PC-3 (cell line): ENCODE data around the gene ATXN1L. TPM values are rescaled to one million over a fixed set of nuclear protein-coding genes. Genes with fewer than 3 reads are reported as not detected.

ENCODE experiments used
- ATAC-seq: fragments of 200-7000 bp; cut with Tn5 transposase; 2 replicates; pipeline ENCODE4 v1.9.1; 2020; ENCODE audit warnings: mild to moderate bottlenecking, moderate library complexity
- BruUV-seq: library from RNA; stranded (reverse); fragments of 400-500 nt; replicated peaks from 2 replicates; lab custom pipeline; 2021; lab: Mats Ljungman, UMichigan
- CTCF ChIA-PET: fragments of 300-600 bp; sonication (Branson Sonifier 250); formaldehyde crosslinking; loops from one replicate; lab custom pipeline; 2022; ENCODE audit warnings: antibody characterized with exemption; lab: Charles Lee
- POLR2A ChIA-PET: fragments of 300-600 bp; sonication (Branson Sonifier 250); formaldehyde crosslinking; loops from one replicate; lab custom pipeline; 2022; ENCODE audit warnings: antibody characterized with exemption; ENCODE audit not compliant: unreplicated experiment; lab: Charles Lee
- DNase-seq: peaks from one replicate; pipeline ENCODE4 v3.0.0-alpha.2; 2015
- H2AFZ ChIP-seq: fragments of 300-600 bp; sonication (generic); 2 replicates; pipeline ENCODE4 v1.6.0; 2016; ENCODE audit warnings: antibody characterized with exemption, low read length
- H3F3A ChIP-seq: fragments of 300-600 bp; sonication (generic); one replicate; pipeline ENCODE4 v1.6.0; 2017; ENCODE audit warnings: antibody characterized with exemption, low read length, control low read depth, mild to moderate bottlenecking; ENCODE audit not compliant: unreplicated experiment
- H3K27ac ChIP-seq: fragments of 300-600 bp; sonication (generic); 2 replicates; pipeline ENCODE4 v1.5.1; 2016; ENCODE audit warnings: mild to moderate bottlenecking, low read length
- H3K27me3 ChIP-seq: fragments of 300-600 bp; sonication (generic); 2 replicates; pipeline ENCODE4 v1.6.1; 2016; ENCODE audit warnings: low read length, mixed read lengths
- H3K36me3 ChIP-seq: fragments of 300-600 bp; sonication (generic); 2 replicates; pipeline ENCODE4 v1.6.1; 2016; ENCODE audit warnings: low read depth, mixed run types, low read length, mixed read lengths
- H3K4me1 ChIP-seq: fragments of 300-600 bp; sonication (generic); 2 replicates; pipeline ENCODE4 v1.5.1; 2016; ENCODE audit warnings: low read length; ENCODE audit not compliant: insufficient read depth
- H3K4me2 ChIP-seq: fragments of 300-600 bp; sonication (generic); 2 replicates; pipeline ENCODE4 v1.6.0; 2016; ENCODE audit warnings: low read length
- H3K4me3 ChIP-seq: fragments of 300-600 bp; sonication (generic); 2 replicates; pipeline ENCODE4 v1.5.1; 2016; ENCODE audit warnings: mild to moderate bottlenecking, low read length, mixed read lengths
- H3K79me2 ChIP-seq: fragments of 300-600 bp; sonication (generic); 2 replicates; pipeline ENCODE4 v1.6.1; 2017; ENCODE audit warnings: low read length, mixed read lengths
- H3K9ac ChIP-seq: fragments of 300-600 bp; sonication (generic); 2 replicates; pipeline ENCODE4 v1.6.0; 2016; ENCODE audit warnings: mild to moderate bottlenecking, low read length
- H3K9me2 ChIP-seq: fragments of 300-600 bp; sonication (generic); replicated peaks from 2 replicates; pipeline ENCODE4 v1.6.1; 2016; ENCODE audit warnings: mixed run types, low read length, mixed read lengths
- H3K9me3 ChIP-seq: fragments of 300-600 bp; sonication (generic); 2 replicates; pipeline ENCODE4 v1.6.1; 2016; ENCODE audit warnings: low read length, mixed read lengths
- H4K20me1 ChIP-seq: fragments of 300-600 bp; sonication (generic); 2 replicates; pipeline ENCODE4 v1.6.1; 2016; ENCODE audit warnings: low read length, mixed read lengths
- CTCF ChIP-seq: fragments of 300-600 bp; sonication (generic); conservative IDR thresholded peaks from 2 replicates; pipeline ENCODE4 v1.5.1; 2017; ENCODE audit warnings: antibody characterized with exemption, low read depth, mild to moderate bottlenecking, low read length
- EZH2 ChIP-seq: fragments of 300-600 bp; sonication (generic); IDR thresholded peaks from one replicate; pipeline ENCODE4 v1.6.1; 2017; ENCODE audit warnings: antibody characterized with exemption, mild to moderate bottlenecking, low read length; ENCODE audit not compliant: unreplicated experiment
- EZH2phosphoT487 ChIP-seq: fragments of 300-600 bp; sonication (generic); IDR thresholded peaks from 2 replicates; pipeline ENCODE4 v1.6.1; 2018; ENCODE audit warnings: mild to moderate bottlenecking, antibody characterized with exemption, low read length, borderline replicate concordance
- intact Hi-C: fragments of 100-400 bp; cut with micrococcal nuclease; formaldehyde crosslinking; loops from 2 replicates; pipeline ENCODE4 v1.9.0; 2023
- total RNA-seq: library from RNA; depleted of rRNA; stranded (reverse); fragments of >200 nt; gene quantifications from 2 replicates; pipeline ENCODE4 v1.2.3, GENCODE V29; 2014

The ATXN1L gene
- total RNA-seq, 1 experiment from 2014 or later: 8.5 TPM

DNA sequence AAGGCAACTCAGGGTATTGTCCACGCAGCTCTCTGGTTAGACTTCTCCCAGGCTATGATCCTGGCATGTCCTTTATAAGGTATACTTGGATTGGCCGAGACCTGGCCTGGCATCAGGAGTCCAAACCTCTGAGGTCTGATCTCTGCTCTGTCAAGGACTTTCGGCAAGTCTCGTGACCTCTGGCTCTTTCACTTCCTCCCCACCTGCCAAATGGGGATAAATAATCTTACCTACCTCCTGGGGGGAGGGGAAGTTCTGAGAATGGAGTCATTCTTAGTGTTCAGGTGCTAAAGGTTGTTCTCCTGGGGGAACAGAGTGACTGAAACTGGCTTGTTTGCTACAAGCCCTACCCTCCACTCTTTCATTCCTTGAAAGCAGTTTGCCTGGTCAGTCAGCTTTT, 7.6 kb downstream of the ATXN1L start:
- H3K9me3 ChIP-seq: no peaks in the 10 kb centered on the region
- peaks cover 2% of the 10 kb centered on the region; the same call in 1 of the 2 replicates for H3K36me3 ChIP-seq
- no TSS peak for BruUV-seq
- no peak overlapping the region for H3K9ac ChIP-seq
- no peaks in the 10 kb centered on the region for H3F3A ChIP-seq
- ATAC-seq: no peak
- H3K9me2 ChIP-seq: no peaks in the 10 kb centered on the region
- no peaks in the 10 kb centered on the region for H3K4me1 ChIP-seq
- TF ChIP-seq EZH2phosphoT487: no peak
- no peak for TF ChIP-seq EZH2
- TF ChIP-seq CTCF: no peak
- H4K20me1 ChIP-seq: no peaks in the 10 kb centered on the region
- intact Hi-C loops: no loop called here
- ChIA-PET POLR2A (interaction anchor here (0.6 kb wide), 1 partner anchor 239 kb away, joined by 15 read pairs; no protein-coding TSS in a partner anchor), CTCF (no interaction called here)
- H3K4me3 ChIP-seq: no peak overlapping the region
- H3K27me3 ChIP-seq: no peaks in the 10 kb centered on the region
- no peak overlapping the region for H3K27ac ChIP-seq
- H2AFZ ChIP-seq: no peak overlapping the region
- H3K79me2 ChIP-seq: 0 out of 2 replicates have a peak, but pooled peaks cover under 1% of the 10 kb centered on the region
- no peak for DNase-seq
- H3K4me2 ChIP-seq: no peak overlapping the region

GRCh38 chr16:71854369-71854948, 8.7 kb downstream of the ATXN1L start:
- Histone ChIP-seq H3F3A (no peaks in the 10 kb centered on the region), H3K4me3 (no peak overlapping the region), H2AFZ (no peak overlapping the region), H3K36me3 (no peaks in the 10 kb centered on the region), H3K9me2 (no peaks in the 10 kb centered on the region), H3K4me1 (no peaks in the 10 kb centered on the region), H3K9ac (no peak overlapping the region), H3K27ac (no peak overlapping the region), H3K4me2 (no peak overlapping the region), H3K27me3 (no peaks in the 10 kb centered on the region), H3K9me3 (no peaks in the 10 kb centered on the region), H3K79me2 (no peaks in the 10 kb centered on the region), H4K20me1 (no peaks in the 10 kb centered on the region)
- intact Hi-C loops: no loop called here
- no peak; the same call in 1 of the 2 replicates for ATAC-seq
- peak; percentile 29 for DNase-seq
- BruUV-seq: no TSS peak
- TF ChIP-seq EZH2phosphoT487: no peak
- ChIA-PET POLR2A (no interaction called here), CTCF (no interaction called here)

- H3K4me3 ChIP-seq: no peak overlapping the region
- no peak overlapping the region for H2AFZ ChIP-seq
- H3K9me2 ChIP-seq: no peaks in the 10 kb centered on the region
- H3F3A ChIP-seq: no peaks in the 10 kb centered on the region
- no peaks in the 10 kb centered on the region for H3K27me3 ChIP-seq
- H3K36me3 ChIP-seq: no peaks in the 10 kb centered on the region
- ATAC-seq (no peak), DNase-seq (no peak)
- ChIA-PET CTCF (no interaction called here), POLR2A (no interaction called here)
- H3K79me2 ChIP-seq: no peaks in the 10 kb centered on the region
- H3K9ac ChIP-seq: no peak overlapping the region
- TF ChIP-seq EZH2phosphoT487 (no peak), EZH2 (no peak), CTCF (no peak)
- intact Hi-C loops: no loop called here
- H4K20me1 ChIP-seq: no peaks in the 10 kb centered on the region
- H3K27ac ChIP-seq: no peak overlapping the region
- no peaks in the 10 kb centered on the region for H3K9me3 ChIP-seq
- no TSS peak for BruUV-seq
- no peaks in the 10 kb centered on the region for H3K4me1 ChIP-seq
- H3K4me2 ChIP-seq: no peak overlapping the region
Measured at GRCh38 chr16:71855937-71856662, 10.3 kb downstream of the ATXN1L start.
